IPS-18c (cell line): ENCODE measurements around the gene TLE4.
"Not testable (repeated sequence)": the region's sequence is repeated elsewhere in the genome, so short reads cannot be mapped to it uniquely, and the experiment has no call there.

Experiments used
- H3K4me3 ChIP-seq: 2 replicates; pipeline ENCODE4 v1.7.0; 2013; ENCODE audit warnings: low read depth, mild to moderate bottlenecking, low read length, moderate library complexity; ENCODE audit not compliant: insufficient read depth
- H3K9me3 ChIP-seq: one replicate; pipeline ENCODE4 v1.6.1; 2013; ENCODE audit warnings: mild to moderate bottlenecking, low read length, moderate library complexity; ENCODE audit not compliant: control insufficient read depth, insufficient read depth

The TLE4 gene

DNA sequence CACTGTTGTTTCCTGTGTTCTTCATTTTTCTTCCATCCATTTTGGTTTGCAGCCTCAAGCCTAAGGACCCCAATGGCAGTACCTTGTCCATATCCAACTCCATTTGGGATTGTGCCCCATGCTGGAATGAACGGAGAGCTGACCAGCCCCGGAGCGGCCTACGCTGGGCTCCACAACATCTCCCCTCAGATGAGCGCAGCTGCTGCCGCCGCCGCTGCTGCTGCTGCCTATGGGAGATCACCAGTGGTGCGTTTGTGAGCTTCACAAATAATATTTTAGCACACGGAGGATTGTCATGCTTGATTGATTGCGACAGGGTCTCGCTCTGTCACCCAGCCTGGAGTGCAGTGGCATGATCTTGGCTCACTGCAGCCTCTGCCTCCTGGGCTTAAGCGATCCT is 136.8 kb downstream of the TLE4 start:
- Histone ChIP-seq H3K4me3 (no peak overlapping the region), H3K9me3 (no peaks in the 10 kb centered on the region)

DNA sequence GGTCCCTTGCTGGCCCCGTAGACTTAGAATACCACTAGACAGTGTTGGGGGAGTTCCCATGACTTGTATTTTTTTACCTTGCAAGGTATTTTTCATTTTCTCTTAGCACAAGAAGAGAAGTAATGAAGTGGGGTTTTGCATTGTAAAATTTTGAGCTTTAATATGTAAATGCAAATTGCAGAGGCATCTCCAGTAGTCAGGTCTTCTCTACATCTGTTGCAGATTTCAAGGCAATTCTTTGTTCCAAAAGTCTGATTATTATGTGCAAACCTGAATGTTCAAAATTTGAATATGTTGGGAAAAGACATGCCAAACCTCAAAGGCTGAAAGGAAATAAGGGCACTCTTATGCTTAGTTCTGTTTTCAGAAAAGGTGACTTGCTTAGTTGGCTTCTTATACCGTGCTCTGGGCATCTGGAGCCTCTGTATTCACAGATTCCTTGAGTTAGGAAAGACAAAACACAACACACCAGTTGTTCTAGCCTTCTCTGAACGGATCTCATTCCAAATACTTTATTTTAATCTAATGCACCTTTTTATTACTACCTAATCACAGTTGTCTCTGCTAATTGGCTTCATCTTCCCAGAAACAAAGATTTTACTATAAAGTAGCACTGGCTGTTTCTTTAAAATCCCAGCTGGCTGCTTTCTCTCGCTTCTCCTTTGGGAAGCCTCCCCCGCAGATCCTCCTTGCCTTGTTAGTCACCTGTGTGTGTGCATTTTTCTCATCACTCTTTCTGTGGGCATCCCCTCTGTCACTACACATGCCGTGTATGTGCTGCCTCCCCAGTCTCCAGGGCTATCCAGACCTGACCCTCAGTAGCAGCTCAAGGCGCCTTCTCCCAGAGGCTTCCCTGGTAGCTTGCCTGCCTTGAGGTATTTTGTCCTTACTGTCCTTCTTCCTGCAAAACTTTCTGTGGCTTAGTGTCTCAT is 138.2 kb downstream of the TLE4 start:
- no peaks in the 10 kb centered on the region for H3K9me3 ChIP-seq
- H3K4me3 ChIP-seq = no peak overlapping the region

DNA sequence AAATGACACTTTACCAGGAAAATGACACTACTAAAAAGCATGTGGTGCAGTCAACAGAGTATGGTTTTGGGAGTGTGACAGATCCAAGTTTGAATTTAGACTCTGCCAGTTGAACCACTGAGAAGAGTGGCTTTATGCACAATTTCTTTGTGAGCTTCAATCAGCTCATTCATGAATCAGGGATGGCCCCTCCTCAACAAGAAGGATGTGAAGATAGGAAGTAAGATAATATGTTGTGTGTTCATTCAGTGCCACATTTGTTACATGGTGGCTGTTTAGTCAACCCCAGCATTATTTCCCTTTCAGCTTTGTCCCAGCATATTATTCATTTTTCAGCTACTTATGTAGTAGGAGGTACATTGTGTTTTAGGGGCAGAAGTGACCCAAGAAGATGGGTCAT is 140.1 kb downstream of the TLE4 start:
- Histone ChIP-seq H3K9me3 (no peaks in the 10 kb centered on the region), H3K4me3 (no peak overlapping the region)

DNA sequence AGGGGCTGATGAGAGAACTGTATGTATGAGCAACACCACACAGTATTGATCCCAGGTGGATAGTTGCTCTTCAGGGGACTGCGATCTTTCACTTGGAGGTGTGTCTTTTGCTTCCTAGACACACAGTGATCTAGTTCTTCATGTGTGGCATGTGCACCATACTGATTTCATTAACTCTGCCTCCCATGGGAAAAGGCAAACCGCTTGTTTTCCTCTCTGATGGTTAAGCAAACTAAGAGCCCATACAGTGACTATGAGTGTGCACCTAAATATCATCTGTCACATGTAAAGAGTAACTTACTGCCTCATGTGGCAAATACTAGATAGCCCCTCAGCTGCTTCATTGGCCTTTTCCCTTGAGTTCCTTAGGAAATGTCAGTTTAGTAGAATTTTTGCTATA is 147.3 kb downstream of the TLE4 start:
- Histone ChIP-seq H3K4me3 (no peak overlapping the region), H3K9me3 (no peaks in the 10 kb centered on the region)

DNA sequence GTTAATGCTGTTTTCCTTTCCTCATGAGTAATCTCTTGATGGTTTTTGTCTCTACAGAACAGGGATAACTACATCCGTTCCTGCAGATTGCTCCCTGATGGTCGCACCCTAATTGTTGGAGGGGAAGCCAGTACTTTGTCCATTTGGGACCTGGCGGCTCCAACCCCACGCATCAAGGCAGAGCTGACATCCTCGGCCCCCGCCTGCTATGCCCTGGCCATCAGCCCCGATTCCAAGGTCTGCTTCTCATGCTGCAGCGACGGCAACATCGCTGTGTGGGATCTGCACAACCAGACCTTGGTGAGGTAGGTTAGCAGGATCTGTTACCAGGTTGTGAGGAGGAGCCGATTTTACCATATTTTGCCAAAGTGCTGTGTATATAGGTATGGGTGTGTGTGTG is 148.2 kb downstream of the TLE4 start:
- Histone ChIP-seq H3K4me3 (no peak overlapping the region), H3K9me3 (no peaks in the 10 kb centered on the region)

DNA sequence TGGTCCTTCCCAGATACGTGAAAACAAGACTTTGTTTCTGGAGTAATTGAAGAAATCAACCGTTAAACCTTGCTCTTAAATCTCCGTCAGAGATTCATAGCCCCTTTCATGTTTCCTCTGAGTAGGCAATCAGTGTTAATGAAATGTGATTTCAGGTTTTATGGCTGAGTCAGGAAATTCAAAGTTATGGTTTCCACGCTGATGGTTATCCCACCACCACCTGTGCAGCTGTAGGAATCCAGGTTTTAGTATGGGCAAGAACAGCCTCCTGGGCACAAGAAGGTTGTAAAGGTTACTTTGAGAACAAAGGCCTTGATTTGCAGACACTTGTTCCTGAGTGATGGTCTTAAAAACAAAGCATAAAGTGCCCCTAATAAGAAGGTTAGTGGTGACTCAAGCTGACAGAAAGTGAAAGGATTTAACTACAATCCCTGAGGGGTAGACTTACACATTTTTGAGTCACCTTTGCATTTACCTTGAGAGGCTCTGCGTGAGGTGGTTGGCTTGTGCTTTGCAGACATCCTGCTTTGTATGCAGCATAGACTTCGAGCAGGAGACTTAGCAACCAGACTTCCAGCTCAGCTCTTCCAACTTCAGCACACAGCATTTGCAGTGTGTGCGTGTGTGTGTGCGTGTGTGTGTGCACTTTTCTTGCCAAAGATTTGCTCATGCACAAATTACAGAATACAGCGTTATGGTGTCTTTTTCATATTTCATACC is 159.6 kb downstream of the TLE4 start:
- no peaks in the 10 kb centered on the region for H3K9me3 ChIP-seq
- H3K4me3 ChIP-seq = no peak overlapping the region

DNA sequence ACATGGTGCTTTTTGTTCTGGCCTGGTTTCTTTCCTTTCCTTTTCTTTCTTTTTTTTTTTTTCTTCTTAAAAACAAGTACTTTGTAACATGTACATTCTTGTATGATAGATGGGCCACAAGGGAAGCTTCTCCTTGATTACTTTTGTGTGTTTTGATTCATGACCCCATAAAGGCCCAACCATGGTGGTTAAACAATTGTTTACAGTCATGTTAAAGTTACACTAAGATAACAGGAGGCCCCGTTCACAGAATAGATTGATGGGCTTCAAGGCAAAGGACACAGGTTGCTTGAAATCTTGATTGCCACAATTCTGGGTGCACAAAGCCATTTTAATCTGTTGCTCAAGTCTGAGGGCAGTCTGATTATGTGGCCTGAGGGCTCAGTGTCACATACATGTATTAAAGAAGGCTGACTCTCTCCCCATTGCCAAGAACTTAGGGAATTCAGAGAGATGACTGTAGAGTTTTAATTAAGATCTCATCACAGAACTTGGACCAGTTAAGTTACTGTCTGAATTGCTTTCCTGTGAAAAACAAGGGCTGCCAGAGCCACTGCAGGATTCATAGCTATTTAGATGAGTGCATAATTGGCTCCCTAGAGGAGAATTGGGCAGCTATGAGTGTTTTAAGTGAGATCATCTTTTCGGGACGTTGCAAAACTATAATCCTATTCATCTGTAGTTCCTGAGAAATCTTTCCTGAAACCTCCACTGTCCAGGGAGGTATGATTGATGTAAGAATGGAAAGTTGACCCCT is 163.4 kb downstream of the TLE4 start:
- Histone ChIP-seq H3K9me3 (no peaks in the 10 kb centered on the region), H3K4me3 (no peak overlapping the region)

DNA sequence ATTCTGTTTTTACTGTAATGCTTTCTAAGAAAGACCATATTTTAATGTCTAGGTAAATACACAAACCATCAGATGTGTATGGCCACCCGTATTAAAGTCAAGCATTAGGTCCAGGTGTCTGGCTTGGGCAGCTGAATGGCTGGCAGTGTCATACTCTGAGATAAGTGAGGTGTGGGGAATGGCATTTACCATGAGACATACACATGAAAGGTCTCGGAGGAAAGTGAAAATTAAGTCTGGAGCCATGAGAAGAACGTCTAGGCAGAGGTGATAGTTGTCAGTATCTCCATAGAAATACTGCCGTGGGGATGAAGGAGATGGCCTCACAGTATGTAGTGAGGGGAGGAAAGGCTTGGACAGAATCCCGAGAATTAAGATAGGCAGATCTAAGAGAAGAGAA is 164.3 kb downstream of the TLE4 start:
- Histone ChIP-seq H3K4me3 (no peak overlapping the region), H3K9me3 (no peaks in the 10 kb centered on the region)

DNA sequence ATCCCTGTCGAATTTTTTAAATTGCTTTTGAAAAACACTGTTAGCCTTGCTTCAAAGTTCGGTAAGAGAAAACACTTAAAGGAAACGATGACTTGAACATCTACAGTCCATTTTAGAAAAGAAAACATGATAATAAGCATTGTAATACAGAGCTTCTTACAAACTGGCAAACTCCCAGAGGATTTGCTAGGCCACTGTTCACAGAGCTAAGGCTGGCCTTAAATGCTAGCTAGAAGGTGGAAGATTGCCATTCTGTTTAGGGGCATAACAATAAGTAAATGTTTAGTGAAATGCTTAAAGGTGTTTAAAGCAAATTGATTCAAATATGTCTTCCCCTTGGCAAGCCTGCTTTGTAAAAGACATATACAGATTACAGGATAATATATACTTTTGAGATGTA is 169.6 kb downstream of the TLE4 start:
- H3K4me3 ChIP-seq = no peak overlapping the region
- no peaks in the 10 kb centered on the region for H3K9me3 ChIP-seq

DNA sequence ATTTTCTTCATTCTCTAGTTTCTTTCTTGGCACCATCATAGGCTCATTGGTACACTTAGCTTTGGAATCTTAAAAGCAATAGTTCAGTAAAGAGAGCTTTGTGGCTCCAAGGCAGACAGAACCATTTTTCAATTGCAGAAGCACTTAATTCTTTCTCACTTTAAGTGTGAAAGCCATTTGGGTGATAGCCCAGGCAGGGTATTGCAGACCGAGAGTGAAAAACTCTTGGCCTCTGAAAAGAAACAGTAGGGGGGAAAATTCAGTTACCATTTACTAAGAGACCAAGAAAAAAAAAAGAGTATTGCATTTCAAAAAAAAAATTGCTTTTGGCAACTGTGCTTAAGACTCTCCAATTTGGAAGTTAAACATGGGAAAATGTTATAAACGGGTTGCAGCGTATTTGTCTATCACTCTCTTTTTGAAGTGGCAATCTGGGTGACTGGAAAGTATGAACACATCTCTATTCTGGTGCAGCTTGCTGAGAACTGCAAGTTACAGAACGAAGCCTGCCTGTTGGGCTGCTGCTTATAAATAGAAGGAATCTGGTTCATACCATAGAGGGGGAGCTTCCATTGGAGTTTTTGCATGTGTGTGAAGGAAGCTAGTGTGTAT is 170.5 kb downstream of the TLE4 start:
- H3K9me3 ChIP-seq = no peaks in the 10 kb centered on the region
- no peak overlapping the region for H3K4me3 ChIP-seq

DNA sequence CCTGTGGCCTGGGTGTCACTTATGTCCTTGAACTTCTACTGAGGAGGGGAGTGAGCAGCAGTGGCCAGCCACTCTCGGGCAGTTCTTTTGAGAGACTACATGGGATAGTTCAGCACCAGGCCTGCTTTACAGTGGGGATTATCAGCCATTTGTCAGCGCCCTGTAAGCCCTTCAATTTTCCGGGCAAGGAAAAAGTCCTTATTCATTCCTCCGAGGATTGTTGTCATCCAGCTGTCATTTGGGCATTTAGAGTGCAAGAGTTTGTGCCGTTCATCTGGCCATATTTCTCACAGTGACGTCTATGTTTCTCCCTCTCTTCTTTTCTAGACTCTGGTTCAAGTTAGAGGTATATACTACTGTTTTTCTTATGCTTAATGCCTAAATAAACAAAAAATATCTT is 172.8 kb downstream of the TLE4 start:
- Histone ChIP-seq H3K9me3 (no peaks in the 10 kb centered on the region), H3K4me3 (no peak overlapping the region)

DNA sequence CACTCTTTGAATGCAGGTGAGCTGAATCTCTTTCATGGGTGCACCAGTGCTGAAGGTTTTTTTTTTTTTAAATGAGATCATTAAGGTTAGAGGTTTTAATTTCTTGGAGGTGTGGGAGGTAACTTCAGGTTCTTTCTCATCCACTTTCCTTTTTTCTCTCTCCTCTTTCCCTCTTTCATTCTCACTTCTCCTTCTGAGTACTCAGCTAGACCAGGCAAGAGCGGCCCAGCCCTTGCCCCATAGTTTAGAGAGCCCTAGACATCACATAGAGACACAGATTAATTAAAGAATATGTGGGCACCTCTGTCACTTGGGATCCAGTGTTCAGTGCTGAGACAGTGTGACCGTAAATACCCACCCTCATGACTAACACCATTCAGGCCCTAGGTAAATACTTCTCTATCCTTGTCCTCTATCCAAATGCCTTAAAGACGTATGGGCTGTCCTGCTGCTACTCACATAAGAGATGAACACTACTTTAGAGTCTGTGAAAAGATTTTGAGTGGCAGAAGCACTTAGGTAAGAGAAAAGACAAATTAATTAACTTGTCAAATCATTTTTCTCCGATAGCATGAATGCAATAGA is 174.1 kb downstream of the TLE4 start:
- no peaks in the 10 kb centered on the region for H3K9me3 ChIP-seq
- no peak overlapping the region for H3K4me3 ChIP-seq

DNA sequence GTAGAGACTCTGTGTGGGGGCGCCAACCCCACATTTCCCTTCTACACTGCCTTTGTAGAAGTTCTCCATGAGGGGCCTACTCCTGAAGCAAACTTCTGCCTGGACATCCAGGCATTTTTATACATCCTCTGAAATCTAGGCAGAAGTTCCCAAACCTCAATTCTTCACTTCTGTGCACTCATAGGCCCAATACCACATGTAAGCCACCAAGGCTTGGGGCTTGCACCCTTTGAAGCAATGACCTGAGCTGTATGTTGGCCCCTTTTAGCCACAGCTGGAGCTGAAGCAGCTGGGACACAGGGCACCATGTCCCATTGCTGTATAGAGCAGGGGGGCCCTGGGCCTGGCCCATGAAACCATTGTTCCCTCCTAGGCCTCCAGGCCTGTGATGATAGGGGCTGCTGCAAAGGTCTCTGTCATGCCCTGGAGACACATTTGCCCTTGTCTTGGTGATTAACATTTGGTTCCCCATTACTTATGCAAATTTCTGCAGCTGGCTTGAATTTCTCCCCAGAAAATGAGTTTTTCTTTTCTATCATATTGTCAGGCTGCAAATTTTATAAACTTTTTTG is 180.2 kb downstream of the TLE4 start:
- not testable (repeated sequence) for H3K9me3 ChIP-seq, H3K4me3 ChIP-seq

DNA sequence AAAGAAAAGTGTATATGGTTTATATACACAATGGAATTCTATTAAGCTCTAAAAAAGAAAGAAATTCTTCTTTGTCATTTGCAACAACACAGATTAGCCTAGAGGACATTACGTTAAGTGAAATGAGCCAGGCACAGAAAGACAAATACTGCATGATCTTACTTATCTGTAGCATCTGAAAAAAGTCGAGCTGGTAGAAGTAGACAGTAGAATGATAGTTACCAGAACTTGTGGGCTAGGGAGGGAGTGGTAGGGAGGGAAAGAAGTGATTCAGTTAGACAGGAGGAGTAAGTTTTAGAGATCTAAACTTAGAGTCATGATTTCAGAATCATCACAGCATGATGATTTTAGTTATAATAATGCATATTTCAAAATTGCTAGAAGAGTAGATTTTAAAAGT is 184.6 kb downstream of the TLE4 start:
- Histone ChIP-seq H3K9me3 (peaks cover 4% of the 10 kb centered on the region), H3K4me3 (no peak overlapping the region)

DNA sequence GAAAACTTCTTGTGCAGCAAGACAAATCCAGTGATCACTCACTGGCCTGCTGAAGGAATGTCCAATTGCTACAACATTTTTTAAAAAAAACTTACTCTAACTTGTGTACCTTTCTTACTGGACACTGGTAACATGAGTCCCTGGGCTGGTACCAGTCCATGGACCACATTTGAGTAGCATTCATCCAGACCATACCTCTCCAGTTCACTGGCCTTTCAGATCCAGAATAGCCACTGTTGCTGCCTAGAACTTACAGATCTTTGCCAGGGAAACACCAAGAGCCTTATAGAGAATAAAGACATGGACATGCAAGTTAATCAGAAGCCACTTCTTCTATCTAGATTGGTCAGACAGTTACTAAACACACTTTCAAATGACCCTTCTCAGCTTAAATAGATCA is 185.3 kb downstream of the TLE4 start:
- no peaks in the 10 kb centered on the region for H3K9me3 ChIP-seq
- no peak overlapping the region for H3K4me3 ChIP-seq

DNA sequence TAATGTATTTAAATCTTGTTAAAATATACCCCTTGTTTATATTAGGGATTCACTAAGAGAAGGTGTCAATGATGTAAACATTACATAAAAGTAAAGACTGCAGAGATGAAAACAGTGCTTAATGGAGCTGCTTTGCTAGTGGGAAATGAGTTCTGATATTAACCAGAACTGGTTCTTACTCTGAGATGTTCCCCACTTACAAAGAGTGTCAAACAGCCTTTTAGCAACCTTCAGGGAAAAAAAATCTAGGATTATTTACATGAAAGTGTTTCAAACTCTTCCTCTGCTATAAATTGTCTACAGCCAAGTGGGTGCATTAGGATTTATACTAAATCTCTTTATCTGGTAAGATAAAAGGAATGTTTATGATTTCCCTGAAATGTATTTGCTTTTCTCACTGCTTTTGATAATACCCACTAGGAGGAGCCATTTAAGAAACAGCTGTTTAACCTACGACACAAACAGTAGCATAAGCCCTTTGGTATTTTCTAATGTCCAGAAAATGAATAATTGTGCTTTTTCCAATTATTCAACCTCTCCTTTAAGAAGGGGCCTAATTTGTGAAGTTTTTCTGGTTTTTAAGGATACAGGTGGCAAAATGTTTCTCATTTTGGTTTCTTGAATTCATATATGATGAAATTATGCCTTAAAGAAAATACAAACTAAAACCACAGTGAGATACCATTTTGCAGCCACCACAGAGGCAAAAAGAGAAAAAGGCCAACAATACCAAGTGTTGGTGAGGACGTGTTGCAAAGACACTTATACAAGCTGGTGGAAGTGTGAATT is 186.3 kb downstream of the TLE4 start:
- no peaks in the 10 kb centered on the region for H3K9me3 ChIP-seq
- no peak overlapping the region for H3K4me3 ChIP-seq
